Activated CD4-positive, alpha-beta T cell treated with anti-CD3 and anti-CD28 coated beads for 24 hours (primary cell): ENCODE data around the gene GMCL2.
A peak's percentile ranks its signal among the peaks of the same experiment; 100 is the strongest.

Source experiments
- DNase-seq, 2 donors: peaks; one replicate each; pipeline ENCODE4 v3.0.0-alpha.2; 2020; ENCODE audit warnings: low read depth in 2 of 2

GMCL2 gene

DNA sequence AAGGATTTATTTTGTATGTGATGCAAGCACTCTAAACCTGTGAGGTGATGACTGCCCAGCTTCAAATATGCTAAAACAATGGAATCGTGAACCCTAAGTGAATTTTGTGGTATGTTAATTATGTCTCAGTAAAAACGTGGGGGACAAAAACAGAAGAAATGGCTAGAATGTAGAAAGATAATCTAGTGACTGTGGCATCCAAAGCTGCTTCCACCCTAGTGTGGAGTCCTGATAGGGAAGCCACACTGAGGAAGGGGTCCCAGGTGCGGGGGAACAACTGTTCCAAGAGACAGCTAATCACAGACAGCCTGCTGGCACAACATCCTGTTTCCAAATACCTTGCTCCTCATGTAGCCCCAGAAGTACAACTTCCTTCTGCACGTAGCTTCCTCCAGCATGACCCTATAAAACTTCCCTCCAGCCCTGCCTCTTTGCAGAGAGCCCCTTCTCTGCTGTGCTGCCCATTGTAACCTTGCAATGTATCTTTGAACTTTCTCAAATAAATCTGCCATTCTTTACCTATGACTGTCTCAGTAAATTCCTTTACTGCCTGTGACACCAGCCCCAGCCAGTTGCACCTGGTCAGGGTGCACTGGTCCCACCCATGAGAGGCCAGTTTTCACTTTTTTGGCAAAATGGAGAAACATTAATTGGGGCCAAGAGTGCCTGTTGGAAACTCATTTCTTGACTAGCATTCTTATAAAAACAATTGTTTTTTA, 4.9 kb downstream of the GMCL2 start:
- no peak for DNase-seq

DNA sequence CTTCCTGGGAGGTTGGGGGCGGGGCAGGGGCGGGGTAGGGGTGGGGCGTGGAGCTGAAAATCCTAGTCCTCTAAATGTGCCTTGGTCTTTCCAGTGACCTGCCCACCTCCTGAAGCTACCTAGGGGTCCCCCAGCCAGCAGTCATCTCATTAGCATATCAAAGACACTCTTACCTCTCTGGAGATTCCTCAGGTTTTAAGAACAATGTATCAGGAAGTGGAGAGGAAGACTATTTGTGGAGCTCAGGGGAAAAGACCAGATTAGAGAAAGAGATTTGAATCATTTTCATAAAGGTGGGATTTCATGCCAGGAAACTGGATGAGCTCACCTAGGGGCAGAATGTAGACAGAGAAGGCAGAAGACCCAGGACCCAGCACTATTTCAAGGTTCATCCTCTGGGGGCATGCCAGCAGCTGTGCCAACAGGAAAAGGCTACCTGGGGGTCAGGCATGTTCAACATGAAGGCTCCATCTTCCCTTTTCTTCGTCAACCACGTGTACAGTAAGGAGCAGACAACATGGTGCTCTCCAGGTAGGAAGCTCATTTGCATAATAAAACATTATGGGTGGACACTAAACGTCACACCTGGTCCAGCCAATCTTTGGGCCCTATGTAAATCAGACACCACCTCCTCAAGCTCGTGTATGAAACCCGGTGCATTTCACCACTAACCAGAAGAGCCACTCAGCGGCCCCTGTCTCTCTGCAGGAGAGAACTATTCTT, 6.9 kb downstream of the GMCL2 start:
- DNase-seq: no peak

DNA sequence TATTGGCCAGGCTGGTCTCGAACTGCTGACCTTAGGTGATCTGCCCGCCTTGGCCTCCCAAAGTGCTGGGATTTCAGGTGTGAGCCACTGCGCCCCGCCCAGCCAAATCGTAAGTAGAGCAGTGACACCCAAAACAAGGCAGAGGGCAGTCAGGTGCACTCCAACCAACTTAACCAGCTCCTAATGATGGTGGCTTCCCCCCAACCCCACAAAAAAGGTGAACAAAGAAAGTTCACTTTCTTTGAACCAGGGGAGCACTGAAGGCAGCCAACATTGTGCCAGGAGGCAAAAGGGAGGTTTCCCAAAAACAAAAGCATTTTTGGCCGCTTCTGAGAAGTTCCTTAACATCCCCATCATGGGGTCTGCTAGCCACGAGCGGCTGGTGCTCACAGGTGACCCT, 9.6 kb downstream of the GMCL2 start:
- DNase-seq: no peak

DNA sequence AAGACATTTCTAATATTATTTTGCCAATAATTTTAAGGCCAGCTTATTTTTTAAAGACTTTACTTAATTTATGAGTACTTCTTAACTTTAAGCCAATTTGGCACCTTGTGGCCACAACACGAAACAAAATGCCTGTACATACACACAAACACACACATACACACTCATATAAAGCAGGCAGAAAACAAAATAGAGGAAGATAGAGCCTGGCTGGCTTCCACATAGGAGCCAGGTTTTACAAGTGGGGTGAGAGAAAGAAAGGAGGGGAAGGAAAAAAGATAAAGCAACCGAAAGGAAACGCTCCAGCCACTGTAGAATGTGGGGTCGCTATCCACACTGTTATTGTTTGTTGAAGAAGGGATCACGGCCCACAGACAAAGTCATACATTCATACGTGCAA, 10.4 kb downstream of the GMCL2 start:
- no peak for DNase-seq

DNA sequence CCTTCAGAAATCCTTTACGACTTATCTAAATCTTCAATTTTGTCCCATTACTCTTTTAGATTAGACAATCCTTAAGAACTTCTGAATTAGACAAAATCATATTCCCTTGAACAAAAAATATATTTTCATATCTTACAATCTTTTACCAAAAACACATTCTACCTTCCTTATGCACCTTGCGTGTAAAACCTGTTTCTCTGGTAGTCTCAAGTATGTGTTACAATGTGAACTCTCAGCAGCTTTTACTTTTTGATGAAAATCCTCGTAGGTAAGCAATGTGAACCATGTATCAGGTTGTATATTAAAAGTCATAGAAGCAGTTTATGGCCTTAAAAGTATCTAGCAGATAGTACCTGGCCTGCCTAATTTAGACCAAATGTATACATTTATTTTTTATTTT, 12.7 kb downstream of the GMCL2 start:
- DNase-seq: no peak

DNA sequence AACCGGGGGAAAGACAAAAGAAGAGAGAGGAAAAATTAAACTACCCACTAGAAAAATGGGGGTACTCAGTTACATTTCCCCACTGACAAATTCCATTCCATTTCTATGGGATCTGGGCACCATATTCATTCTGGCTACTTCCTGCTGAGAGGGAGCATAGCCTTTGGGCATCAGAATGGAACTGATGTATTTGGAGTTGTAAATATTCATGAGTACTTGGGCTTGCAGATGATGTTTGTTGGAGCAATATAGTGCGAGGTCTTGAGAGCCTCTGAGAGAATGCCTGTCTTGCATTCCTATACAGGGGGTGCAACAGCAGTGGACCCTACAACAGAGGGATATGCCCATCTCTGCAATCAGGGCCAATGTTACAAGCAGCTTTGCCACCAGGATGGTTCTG, 16.7 kb downstream of the GMCL2 start:
- no peak for DNase-seq

DNA sequence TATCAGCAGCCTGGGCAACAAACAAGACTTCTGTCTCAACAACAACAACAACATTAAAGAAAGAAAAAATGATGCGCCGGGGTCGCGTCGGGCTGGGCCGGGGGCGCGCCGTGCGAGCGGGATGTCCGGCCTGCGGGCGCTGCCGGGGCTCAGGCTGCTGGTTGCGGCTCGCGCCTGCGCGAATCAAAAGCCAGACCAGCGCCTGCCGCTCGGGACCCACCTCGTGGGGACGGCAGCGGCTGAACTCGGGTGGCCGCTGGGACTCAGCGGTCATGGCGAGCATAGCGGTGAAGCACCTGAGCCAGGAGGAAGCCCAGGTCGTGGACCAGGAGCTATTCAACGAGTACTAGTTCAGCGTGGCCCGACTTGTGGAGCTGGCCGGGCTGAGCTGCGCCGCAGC, 21.6 kb downstream of the GMCL2 start:
- DNase-seq: no peak

DNA sequence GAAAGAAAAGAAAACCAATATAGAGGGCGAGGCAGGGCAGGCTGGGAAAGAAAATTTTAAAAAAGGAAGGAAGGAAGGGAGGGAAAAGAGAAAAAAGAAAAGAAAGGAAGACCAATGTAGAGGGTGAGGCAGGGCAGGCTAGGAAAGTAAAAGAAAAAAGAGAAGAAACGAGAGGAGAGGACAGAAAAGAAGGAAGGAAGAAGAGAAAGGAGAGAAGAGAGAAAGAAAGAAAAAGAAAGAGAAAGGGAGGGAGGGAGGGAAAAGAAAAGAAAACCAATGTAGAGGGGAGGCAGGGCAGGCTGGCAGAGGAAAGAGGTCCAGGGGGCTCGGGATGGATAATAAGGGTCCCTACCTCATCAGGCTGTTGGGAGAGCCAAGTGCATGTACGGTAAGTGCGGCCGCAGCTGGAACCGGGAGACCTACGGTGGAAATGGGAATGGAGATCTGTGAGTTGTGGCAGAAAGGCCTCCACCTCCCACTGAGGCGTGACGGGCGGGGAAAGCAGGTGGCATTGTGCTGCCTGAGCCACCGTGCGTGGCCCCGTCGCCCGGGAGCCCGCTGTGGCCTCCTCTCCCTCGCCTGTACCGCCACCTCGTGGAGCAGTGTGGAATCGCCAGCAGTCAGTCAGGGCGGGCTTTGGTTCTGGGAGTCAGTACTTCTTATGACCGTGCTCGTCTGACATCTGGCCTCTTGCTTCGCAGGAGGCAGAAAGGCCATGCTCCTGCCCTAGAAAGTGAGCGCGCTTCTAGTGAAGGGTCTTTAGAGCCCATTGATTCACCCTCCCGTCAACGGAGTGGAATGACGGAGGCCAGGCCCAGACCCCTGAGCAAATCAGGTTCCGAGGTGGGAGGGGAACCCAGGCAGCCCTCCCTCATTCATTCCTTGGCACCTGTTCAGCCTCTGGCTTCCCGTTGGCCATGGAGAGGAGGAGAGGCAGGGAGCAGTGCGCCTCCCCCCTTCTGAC, 23.1 kb downstream of the GMCL2 start:
- peak; percentile 89 to 93 for DNase-seq

DNA sequence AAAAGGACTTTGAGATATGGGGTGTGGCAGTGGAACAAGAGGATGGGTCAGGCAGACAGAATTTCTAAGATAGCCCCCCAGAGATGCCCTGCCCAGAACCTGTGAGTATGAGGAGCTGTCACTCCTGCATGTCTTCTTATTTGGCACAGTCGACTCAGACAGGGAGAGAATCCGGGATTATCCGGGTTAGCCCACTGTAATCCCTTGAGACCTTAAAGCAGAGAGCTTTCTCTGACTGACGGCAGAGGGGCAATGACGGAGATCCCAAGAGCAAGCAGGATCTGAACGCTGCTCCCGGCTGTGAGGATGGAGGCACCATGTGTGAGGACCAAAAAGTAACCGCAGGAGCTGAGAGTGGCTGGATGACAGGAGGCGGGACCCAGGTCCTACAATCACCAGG, 24.7 kb downstream of the GMCL2 start:
- no peak for DNase-seq

DNA sequence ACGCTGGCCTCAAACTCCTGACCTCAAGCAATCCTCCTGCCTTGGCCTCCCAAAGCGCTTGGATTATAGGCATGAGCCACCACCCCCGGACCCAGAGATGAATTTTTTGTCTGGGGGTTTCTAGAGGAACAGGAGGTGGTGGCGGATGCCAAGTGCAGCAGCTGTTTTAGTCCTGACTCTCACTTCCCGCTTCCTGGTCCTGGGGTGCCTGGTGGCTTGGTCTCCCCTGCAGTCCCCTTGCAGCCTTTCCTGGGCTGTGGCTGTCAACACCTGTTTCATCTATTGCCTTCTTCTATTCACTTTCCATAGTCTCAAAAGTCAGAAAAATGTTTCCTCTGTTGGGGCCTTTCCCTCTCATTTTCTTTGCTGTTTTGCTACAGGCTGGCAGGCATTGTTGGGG, 27.0 kb downstream of the GMCL2 start:
- no peak for DNase-seq

DNA sequence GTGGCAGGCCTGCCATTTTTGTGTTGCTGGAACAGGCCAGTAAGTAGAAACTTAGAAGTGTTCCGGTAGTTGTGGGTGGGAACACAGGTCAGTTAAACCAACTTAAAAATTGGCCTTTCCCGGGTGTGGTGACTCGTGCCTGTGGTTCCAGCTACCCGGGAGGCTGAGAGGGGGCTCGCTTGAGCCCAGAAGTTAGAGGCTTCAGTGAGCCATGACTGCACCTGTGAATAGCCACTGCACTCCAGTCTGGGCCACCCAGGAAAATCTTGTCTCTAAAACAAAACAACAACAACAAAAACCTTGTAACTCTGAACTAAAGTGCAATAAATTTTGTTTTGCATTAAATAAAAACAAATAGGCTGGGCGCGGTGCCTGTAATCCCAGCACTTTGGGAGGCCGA, 32.1 kb downstream of the GMCL2 start:
- DNase-seq: no peak

DNA sequence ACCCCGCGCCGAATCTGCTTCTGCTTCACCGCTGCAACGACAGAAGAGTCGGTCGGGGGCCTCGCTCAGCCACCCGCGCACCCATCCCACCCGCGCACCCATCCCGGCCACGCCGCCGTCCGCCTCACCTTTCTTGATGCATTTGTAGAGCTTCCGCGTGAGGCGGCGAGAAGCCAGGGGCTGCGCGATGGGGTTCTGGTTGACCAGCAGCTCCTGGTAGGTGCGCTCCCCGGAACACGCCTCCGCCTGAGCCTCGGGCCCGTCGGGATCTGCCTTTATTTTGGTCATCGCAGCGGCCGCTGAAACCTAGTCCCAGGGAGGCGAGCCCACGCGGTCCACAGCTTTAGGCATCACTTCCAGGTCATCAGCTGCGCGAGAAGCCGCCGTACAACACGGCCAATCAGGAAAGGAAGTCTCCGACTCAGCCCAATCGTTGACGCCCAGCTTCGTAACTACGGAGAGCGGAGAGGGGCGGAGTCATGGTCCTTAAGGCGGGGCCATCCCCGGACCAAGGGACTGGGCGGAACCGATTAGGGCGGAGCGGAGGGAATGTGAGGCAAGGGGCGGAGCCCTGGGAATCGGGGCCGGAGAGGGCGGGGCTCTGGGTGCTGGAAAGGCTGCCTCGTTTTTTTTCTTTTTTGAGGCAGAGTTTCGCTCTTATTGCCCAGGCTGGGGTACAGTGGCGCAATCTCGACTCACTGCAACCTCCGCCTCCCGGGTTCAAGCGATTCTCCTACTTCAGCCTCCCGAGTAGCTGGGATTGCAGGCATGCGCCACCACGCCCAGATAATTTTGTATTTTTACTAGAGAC, 33.4 kb downstream of the GMCL2 start, which contains the start of gene NHP2:
Gene NHP2 (minus strand): TSS at position 356 of the 811 bp plus-strand sequence. CDS start 68 bp downstream, at position 288.
- peak; percentile 97 to 98 for DNase-seq

DNA sequence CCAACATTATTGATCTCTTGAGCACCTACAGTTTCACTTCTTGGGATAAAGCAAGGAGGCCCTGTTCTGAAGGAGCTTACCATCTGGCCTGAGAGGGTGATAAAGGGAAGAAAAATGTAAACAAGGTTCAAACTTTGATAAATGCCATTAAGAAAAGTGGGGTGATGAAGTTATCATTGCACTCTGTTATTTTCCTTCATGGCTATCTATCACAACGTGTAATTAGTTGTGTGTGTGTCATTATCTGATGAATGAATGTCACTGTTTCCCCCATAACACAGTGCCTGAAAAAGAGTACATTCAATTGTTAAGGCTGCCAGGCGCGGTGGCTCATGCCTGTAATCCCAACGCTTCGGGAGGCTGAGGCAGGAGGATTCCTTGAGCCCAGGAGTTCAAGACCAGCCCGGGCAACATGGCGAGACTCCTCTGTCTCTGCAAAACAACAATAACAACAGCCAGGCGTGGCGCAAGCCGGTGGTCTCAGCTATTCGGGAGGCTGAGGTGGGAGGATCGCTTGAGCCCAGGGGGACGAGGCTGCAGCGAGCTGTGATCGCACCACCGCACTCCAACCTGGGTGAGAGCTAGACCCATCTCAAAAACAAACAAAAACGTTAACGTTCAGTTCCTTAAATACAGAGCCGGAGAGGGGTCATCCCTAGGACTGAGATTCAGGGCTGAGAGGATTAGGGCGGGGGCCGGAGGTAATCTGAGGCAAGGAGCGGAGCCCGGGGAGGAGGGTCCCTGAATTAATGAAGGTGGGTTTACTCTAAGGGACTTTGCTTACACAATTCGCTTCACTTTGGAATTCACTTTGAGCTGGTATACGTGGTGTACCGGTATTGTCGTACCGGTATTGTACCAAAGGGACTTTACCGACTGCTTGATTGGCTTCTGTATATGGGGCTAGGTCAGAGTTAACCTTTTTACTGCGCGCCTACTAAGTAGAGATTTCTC, 34.4 kb downstream of the GMCL2 start:
- no peak for DNase-seq

DNA sequence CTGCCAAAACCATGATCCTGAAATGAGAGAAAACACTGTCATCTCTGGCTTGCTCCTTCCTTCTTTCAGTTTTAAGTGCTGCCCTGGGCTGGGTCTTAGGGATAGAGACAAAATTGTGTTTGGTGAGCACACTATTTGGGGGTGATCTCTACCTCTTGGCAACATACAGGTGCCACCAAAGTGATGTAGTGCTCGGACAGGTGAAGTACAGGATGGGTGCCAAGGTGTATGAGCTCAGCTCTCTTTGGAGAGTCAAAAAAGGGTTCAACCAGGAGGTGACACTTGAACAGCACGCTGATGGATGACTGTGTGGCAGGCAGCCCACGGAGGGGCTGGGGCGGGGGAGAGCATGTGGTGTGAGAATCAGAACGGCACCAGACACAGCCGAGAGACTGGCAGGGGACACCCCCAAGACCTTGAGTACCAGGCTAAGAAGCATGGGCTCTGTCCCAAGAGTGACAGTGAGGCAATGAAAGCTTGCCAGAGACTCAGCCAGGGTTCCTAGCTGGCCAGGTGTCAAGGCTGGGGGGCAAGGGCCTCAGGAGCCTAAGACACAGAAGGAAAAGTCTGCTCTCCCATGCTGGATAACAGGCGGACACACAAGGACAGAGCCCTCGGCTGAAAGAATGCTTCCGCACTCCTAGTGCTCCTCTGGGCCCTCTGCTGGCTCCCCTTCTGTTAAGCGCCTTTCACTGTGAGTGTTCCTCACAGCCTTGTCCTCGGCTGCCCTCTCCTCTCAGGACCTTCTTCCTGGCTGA, 36.0 kb downstream of the GMCL2 start:
- no peak for DNase-seq

DNA sequence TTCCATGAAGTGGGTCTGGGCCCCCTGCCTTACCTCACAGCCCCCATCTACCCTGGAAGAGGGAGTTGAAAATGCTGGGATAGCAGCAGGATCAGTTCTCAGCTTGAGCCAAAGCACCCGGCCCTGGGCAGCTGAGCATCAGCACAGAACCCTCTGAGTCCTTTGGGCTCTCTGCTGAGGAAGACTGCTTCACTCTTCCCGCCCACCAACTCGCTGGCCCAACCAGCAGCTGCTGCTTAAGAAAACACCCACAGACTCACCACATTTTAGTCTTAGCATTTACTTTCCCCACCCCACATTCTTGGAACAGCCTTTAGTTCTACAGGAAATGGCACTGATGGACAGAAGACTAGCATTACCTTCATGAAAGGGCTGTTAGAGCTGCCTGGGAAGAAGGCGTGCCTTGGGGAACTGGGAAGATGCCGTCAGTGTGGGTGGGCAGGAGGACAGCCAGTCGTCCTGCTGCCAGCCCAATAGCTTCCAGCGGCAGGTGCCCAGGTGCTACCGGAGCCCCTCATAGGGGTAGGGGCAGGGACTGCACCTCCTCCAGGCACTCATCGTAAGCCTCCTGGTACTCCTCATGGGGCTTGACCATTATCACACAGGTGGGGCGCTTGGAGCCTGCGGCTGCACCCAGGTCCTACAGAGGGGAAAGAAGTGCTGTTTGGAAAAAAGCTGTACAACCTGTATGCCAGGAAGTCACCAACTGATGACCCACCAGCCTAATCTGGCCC, 37.8 kb downstream of the GMCL2 start:
- DNase-seq: no peak

DNA sequence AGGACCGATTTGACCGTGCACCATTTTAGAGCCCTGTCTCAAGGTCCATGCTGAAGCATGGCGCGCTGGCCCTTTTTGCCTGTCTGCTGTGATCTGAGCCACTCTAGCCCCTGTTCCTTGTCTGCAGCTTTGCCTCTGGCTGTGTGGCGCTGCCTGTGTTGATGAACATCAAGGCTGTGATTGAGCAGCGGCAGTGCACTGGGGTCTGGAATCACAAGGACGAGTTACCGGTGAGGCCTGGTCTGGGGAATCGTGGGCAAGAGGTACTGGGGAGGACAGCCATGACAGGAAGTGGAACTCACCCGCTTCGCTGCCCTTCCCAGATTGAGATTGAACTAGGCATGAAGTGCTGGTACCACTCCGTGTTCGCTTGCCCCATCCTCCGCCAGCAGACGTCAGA, 39.8 kb downstream of the GMCL2 start:
- DNase-seq: no peak

DNA sequence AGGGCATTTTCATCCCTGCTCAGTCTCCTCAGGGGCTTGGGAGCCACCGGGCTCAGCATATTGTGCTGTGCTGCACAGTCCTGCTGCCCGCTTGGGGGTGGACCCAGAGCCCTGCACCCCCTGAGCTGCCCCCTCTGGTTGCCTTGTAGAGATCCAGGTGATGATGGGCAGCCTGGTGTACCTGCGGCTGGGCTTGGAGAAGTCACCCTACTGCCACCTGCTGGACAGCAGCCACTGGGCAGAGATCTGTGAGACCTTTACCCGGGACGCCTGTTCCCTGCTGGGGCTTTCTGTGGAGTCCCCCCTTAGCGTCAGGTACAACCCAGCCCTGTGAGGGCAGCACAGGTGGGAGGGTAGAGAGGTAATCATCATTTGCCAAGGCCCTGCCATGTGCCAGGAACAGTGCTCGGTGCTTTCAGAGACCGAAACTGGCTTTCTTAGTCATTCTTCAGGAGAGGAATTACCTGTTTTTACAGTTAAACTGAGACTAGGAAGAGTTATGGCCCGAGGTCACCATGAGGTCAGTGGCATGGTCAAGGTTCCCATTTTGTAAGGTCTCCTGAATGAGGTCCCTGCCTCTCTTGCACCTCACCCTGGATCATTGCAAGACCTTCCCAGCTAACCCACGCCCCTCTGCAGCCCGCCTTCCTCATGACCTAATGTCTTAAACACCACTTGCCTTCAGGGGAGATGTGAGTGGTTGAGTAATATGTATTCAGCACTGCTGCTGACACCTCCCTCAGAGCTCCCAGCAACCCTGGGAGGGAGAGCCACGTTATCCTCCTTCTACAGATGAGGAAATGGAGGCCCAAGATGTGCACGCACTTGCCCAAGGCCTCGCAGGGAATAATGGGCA, 41.0 kb downstream of the GMCL2 start:
- DNase-seq: peak; percentile 52 to 58

DNA sequence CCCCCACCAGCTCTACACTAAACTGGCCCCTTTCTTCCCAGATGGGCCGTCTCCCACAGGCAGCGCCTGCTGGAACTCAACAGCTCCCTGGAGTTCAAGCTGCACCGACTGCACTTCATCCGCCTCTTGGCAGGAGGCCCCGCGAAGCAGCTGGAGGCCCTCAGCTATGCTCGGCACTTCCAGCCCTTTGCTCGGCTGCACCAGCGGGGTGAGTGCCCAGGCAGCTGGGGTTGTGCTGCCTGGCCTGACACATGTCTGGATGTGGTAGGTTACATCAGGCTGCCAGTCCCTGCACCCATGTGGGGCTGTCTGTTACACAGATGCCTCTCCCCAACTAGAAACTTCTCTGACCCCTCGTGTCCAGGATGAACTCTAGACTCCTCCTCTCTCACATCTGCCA, 43.3 kb downstream of the GMCL2 start:
- no peak for DNase-seq
